Fibroblast of lung (primary cell): ENCODE measurements around the gene EEF2. TPM values are rescaled to one million over a fixed set of nuclear protein-coding genes. Genes with fewer than 3 reads are reported as not detected.

Source experiments
- DNase-seq, 2 donors: peaks; one replicate each; pipeline versions ENCODE4 v3.0.0 to v3.0.0-alpha.2; 2010; ENCODE audit warnings: low read depth in 2 of 2
- H2AFZ ChIP-seq: 2 replicates; pipeline ENCODE4 v1.5.1; 2012; ENCODE audit warnings: low read length, control low read depth, inconsistent platforms
- H3K27ac ChIP-seq: 2 replicates; pipeline ENCODE4 v1.5.1; 2011; ENCODE audit warnings: low read length, control low read depth; ENCODE audit not compliant: insufficient read depth
- H3K27me3 ChIP-seq: 2 replicates; pipeline ENCODE4 v1.5.1; 2011; ENCODE audit warnings: mild to moderate bottlenecking, low read length; ENCODE audit not compliant: control insufficient read depth, insufficient read depth
- H3K36me3 ChIP-seq: 2 replicates; pipeline ENCODE4 v1.5.1; 2011; ENCODE audit warnings: low read length; ENCODE audit not compliant: control insufficient read depth, insufficient read depth
- H3K4me1 ChIP-seq: 2 replicates; pipeline ENCODE4 v1.5.1; 2011; ENCODE audit warnings: low read length; ENCODE audit not compliant: control insufficient read depth, insufficient read depth; ENCODE audit errors: extremely low read depth
- H3K4me2 ChIP-seq: 2 replicates; pipeline ENCODE4 v1.5.1; 2011; ENCODE audit warnings: low read length, control low read depth; ENCODE audit not compliant: insufficient read depth; ENCODE audit errors: extremely low read depth
- H3K4me3 ChIP-seq, 4 experiments: fragments of 200-600 bp in 1 of 4; sonication (generic) in 1 of 4; replicated peaks in 1 of 4; 2 replicates each; pipeline ENCODE4 v1.5.1; 2011 to 2016; ENCODE audit warnings: low read length in 4 of 4, low read depth in 3 of 4, mild to moderate bottlenecking in 3 of 4, control low read depth in 2 of 4, inconsistent platforms in 1 of 4, mixed read lengths in 1 of 4; ENCODE audit not compliant: insufficient read depth in 1 of 4; ENCODE audit errors: control extremely low read depth in 1 of 4
- H3K79me2 ChIP-seq: 2 replicates; pipeline ENCODE4 v1.5.1; 2012; ENCODE audit warnings: mild to moderate bottlenecking, low read length, inconsistent platforms; ENCODE audit not compliant: control insufficient read depth, insufficient read depth
- H3K9ac ChIP-seq: 2 replicates; pipeline ENCODE4 v1.5.1; 2011; ENCODE audit warnings: mild to moderate bottlenecking, low read length, control low read depth; ENCODE audit not compliant: insufficient read depth
- H3K9me3 ChIP-seq: 2 replicates; pipeline ENCODE4 v1.5.1; 2012; ENCODE audit warnings: low read depth, low read length; ENCODE audit not compliant: control insufficient read depth, insufficient read depth
- H4K20me1 ChIP-seq: 2 replicates; pipeline ENCODE4 v1.5.1; 2011; ENCODE audit warnings: low read length; ENCODE audit not compliant: control insufficient read depth, insufficient read depth; ENCODE audit errors: extremely low read depth
- CTCF ChIP-seq, 2 donors: IDR thresholded peaks in 1 of 2; conservative IDR thresholded peaks in 1 of 2; 1 replicate in 1 of 2; 2 replicates in 1 of 2; pipeline ENCODE4 v1.5.1; 2011 to 2012; ENCODE audit warnings: low read length in 2 of 2, control low read depth in 1 of 2, inconsistent platforms in 1 of 2, low read depth in 1 of 2, mild to moderate bottlenecking in 1 of 2
- EZH2 ChIP-seq: IDR thresholded peaks from 2 replicates; pipeline ENCODE4 v1.5.1; 2012; ENCODE audit warnings: low read length, control low read depth, mild to moderate bottlenecking; ENCODE audit errors: missing control alignments
- polyA plus RNA-seq, 2 donors: library from polyadenylated mRNA; depleted of rRNA in 1 of 2; stranded (reverse) in 1 of 2; unstranded in 1 of 2; fragments of >200 nt; gene quantifications; 2 replicates each; pipeline ENCODE4 v1.2.1, GENCODE V29; 2011 to 2012; ENCODE audit warnings: missing spikeins in 1 of 2
- total RNA-seq: library from RNA; depleted of rRNA; stranded (reverse); fragments of >200 nt; gene quantifications from 2 replicates; pipeline ENCODE4 v1.2.1, GENCODE V29; 2014

The EEF2 gene
- total and polyA plus RNA-seq, 2 donors (not counting 1 experiment from before 2014, with no cell fraction given), result 976 to 2,646 TPM

- Histone ChIP-seq H3K27me3 (no peaks in the 10 kb centered on the region), H3K27ac (no peak overlapping the region), H3K79me2 (peaks cover 44% of the 10 kb centered on the region), H4K20me1 (no peaks in the 10 kb centered on the region), H3K9ac (no peak overlapping the region), H2AFZ (no peak overlapping the region), H3K4me3 (no peak overlapping the region), H3K4me2 (no peak overlapping the region), H3K36me3 (peaks cover 26% of the 10 kb centered on the region), H3K4me1 (no peaks in the 10 kb centered on the region), H3K9me3 (no peaks in the 10 kb centered on the region)
- DNase-seq, result no peak
- TF ChIP-seq CTCF (conservative IDR thresholded peaks at IDR 0.05 in 1 of 2, IDR thresholded peaks at IDR 0.05 in 1 of 2; ENCODE audit: low read depth in 1 of 2, low read length in 2 of 2) (no peak), EZH2 (no peak)
These were observed 30.6 kb upstream of the EEF2 start for GRCh38 chr19:4015705-4016402.

GRCh38 chr19:4014541-4015491 is 29.6 kb upstream of the EEF2 start:
- H3K79me2 ChIP-seq, result peaks cover 50% of the 10 kb centered on the region
- no peaks in the 10 kb centered on the region for H3K27me3 ChIP-seq
- peaks cover 30% of the 10 kb centered on the region for H3K36me3 ChIP-seq
- no peak overlapping the region for H3K9ac ChIP-seq
- H3K4me3 ChIP-seq, result no peak overlapping the region
- H3K4me1 ChIP-seq, result peaks cover 2% of the 10 kb centered on the region
- TF ChIP-seq CTCF (conservative IDR thresholded peaks at IDR 0.05 in 1 of 2, IDR thresholded peaks at IDR 0.05 in 1 of 2; ENCODE audit: low read depth in 1 of 2, low read length in 2 of 2), result no peak
- no peak for TF ChIP-seq EZH2
- no peak overlapping the region for H2AFZ ChIP-seq
- H3K4me2 ChIP-seq, result no peak overlapping the region
- H3K27ac ChIP-seq, result no peak overlapping the region
- DNase-seq, result no peak
- no peaks in the 10 kb centered on the region for H4K20me1 ChIP-seq
- H3K9me3 ChIP-seq, result no peaks in the 10 kb centered on the region

- Histone ChIP-seq H2AFZ (no peak overlapping the region), H3K4me1 (peaks cover 2% of the 10 kb centered on the region), H3K4me3 (no peak overlapping the region), H3K9me3 (no peaks in the 10 kb centered on the region), H3K27me3 (no peaks in the 10 kb centered on the region), H4K20me1 (no peaks in the 10 kb centered on the region), H3K36me3 (peaks cover 30% of the 10 kb centered on the region), H3K79me2 (peaks cover 55% of the 10 kb centered on the region), H3K27ac (no peak overlapping the region), H3K4me2 (no peak overlapping the region), H3K9ac (no peak overlapping the region)
- no peak for TF ChIP-seq CTCF (conservative IDR thresholded peaks at IDR 0.05 in 1 of 2, IDR thresholded peaks at IDR 0.05 in 1 of 2; ENCODE audit: low read depth in 1 of 2, low read length in 2 of 2)
- no peak for TF ChIP-seq EZH2
- DNase-seq, result no peak
These were observed 28.8 kb upstream of the EEF2 start for GRCh38 chr19:4013886-4014540.
